Gastrocnemius medialis (tissue), 4 donors: ENCODE data around the gene TMEM132A. TPM values are rescaled to one million over a fixed set of nuclear protein-coding genes. Genes with fewer than 3 reads are reported as not detected.

Experiments
- ATAC-seq, 2 donors: fragments of 150-250 bp; one replicate each; pipeline ENCODE4 v1.9.1; 2016
- DNase-seq, 2 donors: peaks; one replicate each; pipeline ENCODE4 v3.0.0-alpha.2; 2019
- H3K27ac ChIP-seq, 4 donors: fragments of 200-600 bp; sonication (generic); 1 replicate in 1 of 4; 2 replicates in 3 of 4; pipeline ENCODE4 v1.5.1; 2016 to 2018; ENCODE audit warnings: mild to moderate bottlenecking in 2 of 4, moderate library complexity in 1 of 4
- H3K27me3 ChIP-seq, 3 donors: fragments of 200-600 bp; sonication (generic) in 2 of 3; 1 replicate in 1 of 3; 2 replicates in 2 of 3; pipeline versions ENCODE4 v1.5.1 to v1.6.0; 2016 to 2019; ENCODE audit warnings: mild to moderate bottlenecking in 1 of 3, moderate library complexity in 1 of 3
- H3K36me3 ChIP-seq, 2 donors: fragments of 200-600 bp; sonication (generic) in 1 of 2; one replicate each; pipeline ENCODE4 v1.5.1; 2017 to 2018
- H3K4me1 ChIP-seq, 2 donors: fragments of 200-600 bp; sonication (generic) in 1 of 2; one replicate each; pipeline ENCODE4 v1.5.1; 2016 to 2017; ENCODE audit warnings: mild to moderate bottlenecking in 2 of 2
- H3K4me3 ChIP-seq, 4 donors: fragments of 200-600 bp; sonication (generic) in 3 of 4; 1 replicate in 1 of 4; 2 replicates in 3 of 4; pipeline ENCODE4 v1.5.1; 2016 to 2019; ENCODE audit warnings: mild to moderate bottlenecking in 2 of 4
- H3K9me3 ChIP-seq, 3 donors: fragments of 200-600 bp; sonication (generic) in 2 of 3; 1 replicate in 1 of 3; 2 replicates in 2 of 3; pipeline ENCODE4 v1.5.1; 2016 to 2019
- POLR2A ChIP-seq, 2 donors: fragments of 450-650 bp; IDR thresholded peaks; one replicate each; pipeline ENCODE4 v1.6.1; 2017; ENCODE audit warnings: antibody characterized with exemption in 2 of 2, mild to moderate bottlenecking in 2 of 2, moderate library complexity in 2 of 2
- in situ Hi-C, 4 donors: fragments of 200-750 bp; cut with MboI; loops; one replicate each; pipeline versions ENCODE4 v1.15.0 to v1.8.0; 2017; ENCODE audit warnings: low sequenced_read_pairs in 4 of 4
- intact Hi-C: fragments of 100-400 bp; cut with DNase I; formaldehyde crosslinking; loops from one replicate; pipeline ENCODE4 v1.15.1; 2023; ENCODE audit warnings: low total_unique reads
- total RNA-seq, 4 donors: library from RNA; depleted of rRNA; stranded (reverse); fragments of >200 nt; gene quantifications; one replicate each; pipeline versions ENCODE4 v1.1.0 to v1.2.3, GENCODE V29; 2016
- TF ChIP-seq, protein P1 (sequence below), 5 experiments: fragments of 450-650 bp in 3 of 5; fragments of 200-600 bp in 2 of 5; sonication (generic) in 2 of 5; IDR thresholded peaks in 4 of 5; conservative IDR thresholded peaks in 1 of 5; 1 replicate in 4 of 5; 2 replicates in 1 of 5; pipeline ENCODE4 v1.5.1; 2016 to 2019; ENCODE audit warnings: antibody characterized with exemption in 5 of 5, mild to moderate bottlenecking in 3 of 5, moderate library complexity in 3 of 5

The TMEM132A gene
- total RNA-seq, 4 donors from 2014 or later = 2.5 to 3.7 (median 3.1) TPM

DNA sequence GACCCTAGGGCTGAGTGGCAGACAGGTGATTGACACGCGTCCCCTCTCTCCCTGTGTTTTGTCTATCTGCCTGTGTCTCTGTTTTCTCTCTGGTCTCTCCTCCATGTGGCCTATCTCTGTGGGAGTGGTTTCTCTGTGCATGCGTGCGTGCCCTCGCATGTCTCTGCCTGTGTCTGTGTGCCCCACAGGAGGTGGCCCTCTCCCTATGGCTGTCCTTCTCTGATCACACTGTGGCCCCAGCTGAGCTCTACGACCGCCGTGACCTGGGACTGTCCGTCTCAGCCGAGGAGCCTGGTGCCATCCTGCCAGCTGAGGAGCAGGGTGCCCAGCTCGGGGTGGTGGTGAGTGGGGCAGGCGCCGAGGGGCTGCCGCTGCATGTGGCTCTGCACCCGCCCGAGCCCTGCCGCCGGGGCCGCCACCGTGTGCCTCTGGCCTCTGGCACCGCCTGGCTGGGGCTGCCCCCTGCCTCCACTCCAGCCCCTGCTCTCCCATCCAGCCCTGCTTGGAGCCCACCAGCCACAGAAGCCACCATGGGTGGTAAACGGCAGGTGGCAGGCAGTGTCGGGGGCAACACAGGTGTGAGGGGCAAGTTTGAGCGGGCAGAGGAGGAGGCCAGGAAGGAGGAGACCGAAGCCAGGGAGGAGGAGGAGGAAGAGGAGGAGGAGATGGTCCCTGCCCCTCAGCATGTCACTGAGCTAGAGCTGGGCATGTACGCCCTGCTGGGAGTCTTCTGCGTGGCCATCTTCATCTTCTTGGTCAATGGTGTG lies 11.6 kb downstream of the TMEM132A start:
- H3K36me3 ChIP-seq = peaks cover 0 to 6% of the 10 kb centered on the region in 2 donors
- ATAC-seq (no peak), DNase-seq (no peak)
- no peak for TF ChIP-seq POLR2A (IDR thresholded peaks at IDR 0.05)
- TF ChIP-seq, protein P1, sequence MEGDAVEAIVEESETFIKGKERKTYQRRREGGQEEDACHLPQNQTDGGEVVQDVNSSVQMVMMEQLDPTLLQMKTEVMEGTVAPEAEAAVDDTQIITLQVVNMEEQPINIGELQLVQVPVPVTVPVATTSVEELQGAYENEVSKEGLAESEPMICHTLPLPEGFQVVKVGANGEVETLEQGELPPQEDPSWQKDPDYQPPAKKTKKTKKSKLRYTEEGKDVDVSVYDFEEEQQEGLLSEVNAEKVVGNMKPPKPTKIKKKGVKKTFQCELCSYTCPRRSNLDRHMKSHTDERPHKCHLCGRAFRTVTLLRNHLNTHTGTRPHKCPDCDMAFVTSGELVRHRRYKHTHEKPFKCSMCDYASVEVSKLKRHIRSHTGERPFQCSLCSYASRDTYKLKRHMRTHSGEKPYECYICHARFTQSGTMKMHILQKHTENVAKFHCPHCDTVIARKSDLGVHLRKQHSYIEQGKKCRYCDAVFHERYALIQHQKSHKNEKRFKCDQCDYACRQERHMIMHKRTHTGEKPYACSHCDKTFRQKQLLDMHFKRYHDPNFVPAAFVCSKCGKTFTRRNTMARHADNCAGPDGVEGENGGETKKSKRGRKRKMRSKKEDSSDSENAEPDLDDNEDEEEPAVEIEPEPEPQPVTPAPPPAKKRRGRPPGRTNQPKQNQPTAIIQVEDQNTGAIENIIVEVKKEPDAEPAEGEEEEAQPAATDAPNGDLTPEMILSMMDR (IDR thresholded peaks at IDR 0.05 in 4 of 5, conservative IDR thresholded peaks at IDR 0.05 in 1 of 5) = no peak
- H3K9me3 ChIP-seq = no peaks in the 10 kb centered on the region
- H3K4me1 ChIP-seq = peaks cover 0 to 3% of the 10 kb centered on the region in 2 donors
- in situ Hi-C loops = no loop called here
- no peaks in the 10 kb centered on the region for H3K27me3 ChIP-seq
- no peak overlapping the region for H3K4me3 ChIP-seq
- H3K27ac ChIP-seq = peak overlapping the region in 3 of 4 donors; percentile 62 to 75 (median 71)
- intact Hi-C loops = no loop called here

- TF ChIP-seq POLR2A (IDR thresholded peaks at IDR 0.05) = no peak
- TF ChIP-seq, protein P1 (IDR thresholded peaks at IDR 0.05 in 4 of 5, conservative IDR thresholded peaks at IDR 0.05 in 1 of 5) = no peak
- no peaks in the 10 kb centered on the region for H3K27me3 ChIP-seq
- peaks cover 0 to 3% of the 10 kb centered on the region in 2 donors for H3K4me1 ChIP-seq
- no peak for DNase-seq
- no peak for ATAC-seq
- H3K36me3 ChIP-seq = peaks cover 0 to 6% of the 10 kb centered on the region in 2 donors
- peak overlapping the region; percentile 54 to 75 (median 66) for H3K27ac ChIP-seq
- in situ Hi-C loops = no loop called here
- H3K4me3 ChIP-seq = no peak overlapping the region
- no peaks in the 10 kb centered on the region for H3K9me3 ChIP-seq
- intact Hi-C loops = no loop called here
Measured at GRCh38 chr11:60936467-60937143, 12.3 kb downstream of the TMEM132A start.

GRCh38 chr11:60937144-60937527 lies 12.9 kb downstream of the TMEM132A start:
- Histone ChIP-seq H3K9me3 (no peaks in the 10 kb centered on the region), H3K36me3 (peaks cover 0 to 6% of the 10 kb centered on the region in 2 donors), H3K4me3 (no peak overlapping the region), H3K27ac (peak overlapping the region; percentile 54 to 75 (median 66)), H3K4me1 (peaks cover 0 to 3% of the 10 kb centered on the region in 2 donors), H3K27me3 (no peaks in the 10 kb centered on the region)
- ATAC-seq (peak; percentile 66), DNase-seq (no peak)
- in situ Hi-C loops (no loop called here), intact Hi-C loops (no loop called here)
- no peak for TF ChIP-seq POLR2A (IDR thresholded peaks at IDR 0.05)
- TF ChIP-seq, protein P1 (IDR thresholded peaks at IDR 0.05 in 4 of 5, conservative IDR thresholded peaks at IDR 0.05 in 1 of 5) = no peak

- TF ChIP-seq POLR2A (IDR thresholded peaks at IDR 0.05) = no peak
- TF ChIP-seq, protein P1 (IDR thresholded peaks at IDR 0.05 in 4 of 5, conservative IDR thresholded peaks at IDR 0.05 in 1 of 5) = no peak
- intact Hi-C loops = no loop called here
- ATAC-seq (no peak), DNase-seq (no peak)
- no peak overlapping the region for H3K4me3 ChIP-seq
- H3K27ac ChIP-seq = peak overlapping the region in 2 of 4 donors; percentile 67 to 71
- H3K9me3 ChIP-seq = no peaks in the 10 kb centered on the region
- H3K36me3 ChIP-seq = peaks cover 0 to 6% of the 10 kb centered on the region in 2 donors
- in situ Hi-C loops = no loop called here
- H3K4me1 ChIP-seq = peaks cover 0 to 3% of the 10 kb centered on the region in 2 donors
- no peaks in the 10 kb centered on the region for H3K27me3 ChIP-seq
Measured at GRCh38 chr11:60937811-60938210, 13.6 kb downstream of the TMEM132A start.
